ENCODE results near the gene OGFR.

- TF ChIP-seq POLR2A (IDR thresholded peaks at IDR 0.05) = no peak
- TF ChIP-seq, protein P1, sequence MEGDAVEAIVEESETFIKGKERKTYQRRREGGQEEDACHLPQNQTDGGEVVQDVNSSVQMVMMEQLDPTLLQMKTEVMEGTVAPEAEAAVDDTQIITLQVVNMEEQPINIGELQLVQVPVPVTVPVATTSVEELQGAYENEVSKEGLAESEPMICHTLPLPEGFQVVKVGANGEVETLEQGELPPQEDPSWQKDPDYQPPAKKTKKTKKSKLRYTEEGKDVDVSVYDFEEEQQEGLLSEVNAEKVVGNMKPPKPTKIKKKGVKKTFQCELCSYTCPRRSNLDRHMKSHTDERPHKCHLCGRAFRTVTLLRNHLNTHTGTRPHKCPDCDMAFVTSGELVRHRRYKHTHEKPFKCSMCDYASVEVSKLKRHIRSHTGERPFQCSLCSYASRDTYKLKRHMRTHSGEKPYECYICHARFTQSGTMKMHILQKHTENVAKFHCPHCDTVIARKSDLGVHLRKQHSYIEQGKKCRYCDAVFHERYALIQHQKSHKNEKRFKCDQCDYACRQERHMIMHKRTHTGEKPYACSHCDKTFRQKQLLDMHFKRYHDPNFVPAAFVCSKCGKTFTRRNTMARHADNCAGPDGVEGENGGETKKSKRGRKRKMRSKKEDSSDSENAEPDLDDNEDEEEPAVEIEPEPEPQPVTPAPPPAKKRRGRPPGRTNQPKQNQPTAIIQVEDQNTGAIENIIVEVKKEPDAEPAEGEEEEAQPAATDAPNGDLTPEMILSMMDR (IDR thresholded peaks at IDR 0.05) = no peak
Measured at GRCh38 chr20:62852196-62852595, 47.6 kb downstream of the OGFR start.

All from Peyer's patch (tissue), 4 donors.